Measurements from ENCODE around the gene AMPD1. TPM values are rescaled to one million over a fixed set of nuclear protein-coding genes. Genes with fewer than 3 reads are reported as not detected.

The AMPD1 gene
- 0.32 TPM in 1 of 5 replicates, not detected in the others for total RNA-seq (2022; extraction: Qiagen RNA extraction; ENCODE audit: low read depth)

GRCh38 chr1:114695430-114696058 lies at the start of gene AMPD1:
TSS of gene AMPD1 (minus strand) at chr1:114695546. CDS start at chr1:114695471, 75 bp downstream.

GRCh38 chr1:114716304-114717170 lies 21.2 kb upstream of the AMPD1 start, which contains the start of gene NRAS:
TSS of gene NRAS (minus strand) at chr1:114716771. CDS start at chr1:114716160, 611 bp downstream.

GRCh38 chr1:114669562-114670082 lies 25.7 kb downstream of the AMPD1 start, which contains the start of gene DENND2C:
TSS of gene DENND2C (minus strand) at chr1:114670049. CDS start at chr1:114625984, 44,065 bp downstream.

Other genes starting within 250 kb of the AMPD1 start
- gene TRIM33, start 184.3 kb downstream of the AMPD1 start, total RNA-seq (2022; extraction: Qiagen RNA extraction; ENCODE audit: low read depth) = 10.4 to 17.7 TPM (median 12.7 TPM) in 5 replicates
- gene BCAS2, start 113.9 kb downstream of the AMPD1 start, total RNA-seq (2022; extraction: Qiagen RNA extraction; ENCODE audit: low read depth) = 24.7 to 30.6 TPM (median 25.8 TPM) in 5 replicates
- 0.20 to 0.52 TPM (median 0.34 TPM) in 5 replicates for gene DENND2C, start 25.5 kb downstream of the AMPD1 start, total RNA-seq (2022; extraction: Qiagen RNA extraction; ENCODE audit: low read depth)
- 17.0 to 38.0 TPM (median 29.9 TPM) in 5 replicates for gene NRAS, start 21.2 kb upstream of the AMPD1 start, total RNA-seq (2022; extraction: Qiagen RNA extraction; ENCODE audit: low read depth)
- gene CSDE1, start 62.4 kb upstream of the AMPD1 start, total RNA-seq (2022; extraction: Qiagen RNA extraction; ENCODE audit: low read depth) = 123 to 173 TPM (median 127 TPM) in 5 replicates
- gene SIKE1, start 85.1 kb upstream of the AMPD1 start, total RNA-seq (2022; extraction: Qiagen RNA extraction; ENCODE audit: low read depth) = 12.9 to 20.8 TPM (median 15.9 TPM) in 5 replicates
- gene SYCP1, start 159.3 kb upstream of the AMPD1 start, total RNA-seq (2022; extraction: Qiagen RNA extraction; ENCODE audit: low read depth) = not detected in 5 replicates

Data from A549 treated with ZK216348 at 1 μM for 4 hours (cell line).